Loucy (cell line): ENCODE data around the gene SIK1.
"Not testable (repeated sequence)": the region's sequence is repeated elsewhere in the genome, so short reads cannot be mapped to it uniquely, and the experiment has no call there.

Experiments used
- CTCF ChIP-seq: fragments of 200-600 bp; sonication (generic); conservative IDR thresholded peaks from 2 replicates; pipeline ENCODE4 v1.5.1; 2014; ENCODE audit warnings: mild to moderate bottlenecking, antibody characterized with exemption, low read length
- EZH2phosphoT487 ChIP-seq: fragments of 200-600 bp; IDR thresholded peaks from 2 replicates; pipeline ENCODE4 v1.6.1; 2018; ENCODE audit warnings: antibody characterized with exemption, mild to moderate bottlenecking, moderate library complexity, borderline replicate concordance

- not testable (repeated sequence) for TF ChIP-seq EZH2phosphoT487, CTCF
Observed at GRCh38 chr21:43401125-43401524, 25.8 kb downstream of the SIK1 start.
